T-helper 22 cell (primary cell): ENCODE measurements around the gene RWDD1.
"Not testable (repeated sequence)": the region's sequence is repeated elsewhere in the genome, so short reads cannot be mapped to it uniquely, and the experiment has no call there.

Experiments
- DNase-seq: peaks from one replicate; pipeline ENCODE4 v3.0.0-alpha.2; 2020; ENCODE audit warnings: low read depth

Gene RWDD1

GRCh38 chr6:116560130-116560529 lies 11.2 kb upstream of the RWDD1 start:
- DNase-seq = no peak

- DNase-seq = peak; percentile 24
Measured at GRCh38 chr6:116561377-116562018, 9.8 kb upstream of the RWDD1 start.

GRCh38 chr6:116562019-116562403 lies 9.3 kb upstream of the RWDD1 start:
- DNase-seq = no peak

- DNase-seq = no peak
Measured at GRCh38 chr6:116562614-116563013, 8.7 kb upstream of the RWDD1 start.

GRCh38 chr6:116563830-116564229 lies 7.5 kb upstream of the RWDD1 start:
- no peak for DNase-seq

GRCh38 chr6:116564311-116564710 lies 7.0 kb upstream of the RWDD1 start:
- DNase-seq = no peak

GRCh38 chr6:116564921-116565872 lies 6.1 kb upstream of the RWDD1 start:
- no peak for DNase-seq

- no peak for DNase-seq
Measured at GRCh38 chr6:116568111-116568510, 3.2 kb upstream of the RWDD1 start.

GRCh38 chr6:116568821-116569755 lies 2.2 kb upstream of the RWDD1 start:
- DNase-seq = no peak

- no peak for DNase-seq
Measured at GRCh38 chr6:116571683-116572000, 338 bp downstream of the RWDD1 start.

- no peak for DNase-seq
Measured at GRCh38 chr6:116572162-116572561, 858 bp downstream of the RWDD1 start.

- no peak for DNase-seq
Measured at GRCh38 chr6:116575227-116575626, 3.9 kb downstream of the RWDD1 start.

- no peak for DNase-seq
Measured at GRCh38 chr6:116577486-116577885, 6.2 kb downstream of the RWDD1 start.

- no peak for DNase-seq
Measured at GRCh38 chr6:116578335-116578734, 7.0 kb downstream of the RWDD1 start.

GRCh38 chr6:116579143-116579542 lies 7.8 kb downstream of the RWDD1 start:
- no peak for DNase-seq

- no peak for DNase-seq
Measured at GRCh38 chr6:116580198-116580597, 8.9 kb downstream of the RWDD1 start.

GRCh38 chr6:116586276-116586675 lies 15.0 kb downstream of the RWDD1 start:
- no peak for DNase-seq

- no peak for DNase-seq
Measured at GRCh38 chr6:116586738-116587137, 15.4 kb downstream of the RWDD1 start.

GRCh38 chr6:116595247-116595646 lies 23.9 kb downstream of the RWDD1 start:
- DNase-seq = no peak

- DNase-seq = no peak
Measured at GRCh38 chr6:116596815-116597214, 25.5 kb downstream of the RWDD1 start.

- not testable (repeated sequence) for DNase-seq
Measured at GRCh38 chr6:116603916-116604315, 32.6 kb downstream of the RWDD1 start.

- not testable (repeated sequence) for DNase-seq
Measured at GRCh38 chr6:116604868-116605267, 33.6 kb downstream of the RWDD1 start.
